Measurements from ENCODE around the gene WDR1.

WDR1 gene

GRCh38 chr4:10111067-10111801 is 5.4 kb downstream of the WDR1 start:
- no peaks in the 10 kb centered on the region for H3K9me3 ChIP-seq (ENCODE audit: control insufficient read depth, insufficient read depth, low read depth, low read length)
- H3K27ac ChIP-seq (ENCODE audit: low read depth, low read length): 0 out of 2 replicates have a peak overlapping the region, but pooled peaks have one; percentile 35
- H3K9ac ChIP-seq (ENCODE audit: low read length): no peak overlapping the region
- no peak overlapping the region for H3K4me3 ChIP-seq (ENCODE audit: low read depth, low read length)
- peaks cover 94% of the 10 kb centered on the region for H3K36me3 ChIP-seq (ENCODE audit: control insufficient read depth, insufficient read depth, low read length)
- H3K27me3 ChIP-seq (ENCODE audit: control insufficient read depth, insufficient read depth, low read length): no peaks in the 10 kb centered on the region
- H3K4me1 ChIP-seq (ENCODE audit: control insufficient read depth, insufficient read depth, low read length): peaks cover 88% of the 10 kb centered on the region

- H3K9ac ChIP-seq (ENCODE audit: low read length): no peak overlapping the region
- H3K9me3 ChIP-seq (ENCODE audit: control insufficient read depth, insufficient read depth, low read depth, low read length): no peaks in the 10 kb centered on the region
- H3K27ac ChIP-seq (ENCODE audit: low read depth, low read length): no peak overlapping the region
- H3K4me3 ChIP-seq (ENCODE audit: low read depth, low read length): no peak overlapping the region
- H3K27me3 ChIP-seq (ENCODE audit: control insufficient read depth, insufficient read depth, low read length): no peaks in the 10 kb centered on the region
- H3K36me3 ChIP-seq (ENCODE audit: control insufficient read depth, insufficient read depth, low read length): peaks cover 92% of the 10 kb centered on the region
- peaks cover 89% of the 10 kb centered on the region for H3K4me1 ChIP-seq (ENCODE audit: control insufficient read depth, insufficient read depth, low read length)
Observed at GRCh38 chr4:10109995-10110670, 6.5 kb downstream of the WDR1 start.

GRCh38 chr4:10108818-10109783 is 7.5 kb downstream of the WDR1 start:
- H3K4me1 ChIP-seq (ENCODE audit: control insufficient read depth, insufficient read depth, low read length): peaks cover 89% of the 10 kb centered on the region

GRCh38 chr4:10108391-10108790 is 8.2 kb downstream of the WDR1 start:
- Histone ChIP-seq H3K4me1 (ENCODE audit: control insufficient read depth, insufficient read depth, low read length) (peaks cover 81% of the 10 kb centered on the region), H3K4me3 (ENCODE audit: low read depth, low read length) (no peak overlapping the region), H3K27ac (ENCODE audit: low read depth, low read length) (no peak overlapping the region), H3K36me3 (ENCODE audit: control insufficient read depth, insufficient read depth, low read length) (peaks cover 89% of the 10 kb centered on the region), H3K9me3 (ENCODE audit: control insufficient read depth, insufficient read depth, low read depth, low read length) (no peaks in the 10 kb centered on the region), H3K27me3 (ENCODE audit: control insufficient read depth, insufficient read depth, low read length) (no peaks in the 10 kb centered on the region), H3K9ac (ENCODE audit: low read length) (no peak overlapping the region)

More at GRCh38 chr4:10108818-10109783, 7.5 kb downstream of the WDR1 start:
- Histone ChIP-seq H3K9me3 (ENCODE audit: control insufficient read depth, insufficient read depth, low read depth, low read length) (no peaks in the 10 kb centered on the region), H3K27ac (ENCODE audit: low read depth, low read length) (no peak overlapping the region), H3K4me3 (ENCODE audit: low read depth, low read length) (no peak overlapping the region), H3K27me3 (ENCODE audit: control insufficient read depth, insufficient read depth, low read length) (no peaks in the 10 kb centered on the region), H3K36me3 (ENCODE audit: control insufficient read depth, insufficient read depth, low read length) (peaks cover 91% of the 10 kb centered on the region), H3K9ac (ENCODE audit: low read length) (no peak overlapping the region)

GRCh38 chr4:10107111-10108091 is 9.2 kb downstream of the WDR1 start:
- Histone ChIP-seq H3K27me3 (ENCODE audit: control insufficient read depth, insufficient read depth, low read length) (no peaks in the 10 kb centered on the region), H3K9me3 (ENCODE audit: control insufficient read depth, insufficient read depth, low read depth, low read length) (no peaks in the 10 kb centered on the region), H3K36me3 (ENCODE audit: control insufficient read depth, insufficient read depth, low read length) (peaks cover 89% of the 10 kb centered on the region), H3K4me1 (ENCODE audit: control insufficient read depth, insufficient read depth, low read length) (peaks cover 75% of the 10 kb centered on the region), H3K9ac (ENCODE audit: low read length) (no peak overlapping the region), H3K4me3 (ENCODE audit: low read depth, low read length) (no peak overlapping the region), H3K27ac (ENCODE audit: low read depth, low read length) (peak overlapping the region; percentile 26; the same call in 1 of the 2 replicates)

- Histone ChIP-seq H3K27me3 (ENCODE audit: control insufficient read depth, insufficient read depth, low read length) (no peaks in the 10 kb centered on the region), H3K4me1 (ENCODE audit: control insufficient read depth, insufficient read depth, low read length) (peaks cover 67% of the 10 kb centered on the region), H3K27ac (ENCODE audit: low read depth, low read length) (0 out of 2 replicates have a peak overlapping the region, but pooled peaks have one; percentile 31), H3K9me3 (ENCODE audit: control insufficient read depth, insufficient read depth, low read depth, low read length) (no peaks in the 10 kb centered on the region), H3K4me3 (ENCODE audit: low read depth, low read length) (no peak overlapping the region), H3K36me3 (ENCODE audit: control insufficient read depth, insufficient read depth, low read length) (peaks cover 89% of the 10 kb centered on the region), H3K9ac (ENCODE audit: low read length) (no peak overlapping the region)
Observed at GRCh38 chr4:10106421-10107039, 10.1 kb downstream of the WDR1 start.

GRCh38 chr4:10105920-10106319 is 10.7 kb downstream of the WDR1 start:
- Histone ChIP-seq H3K4me1 (ENCODE audit: control insufficient read depth, insufficient read depth, low read length) (peaks cover 61% of the 10 kb centered on the region), H3K4me3 (ENCODE audit: low read depth, low read length) (no peak overlapping the region), H3K36me3 (ENCODE audit: control insufficient read depth, insufficient read depth, low read length) (peaks cover 89% of the 10 kb centered on the region), H3K9me3 (ENCODE audit: control insufficient read depth, insufficient read depth, low read depth, low read length) (no peaks in the 10 kb centered on the region), H3K27ac (ENCODE audit: low read depth, low read length) (no peak overlapping the region), H3K27me3 (ENCODE audit: control insufficient read depth, insufficient read depth, low read length) (no peaks in the 10 kb centered on the region), H3K9ac (ENCODE audit: low read length) (no peak overlapping the region)

- Histone ChIP-seq H3K9me3 (ENCODE audit: control insufficient read depth, insufficient read depth, low read depth, low read length) (no peaks in the 10 kb centered on the region), H3K4me1 (ENCODE audit: control insufficient read depth, insufficient read depth, low read length) (peaks cover 60% of the 10 kb centered on the region), H3K27ac (ENCODE audit: low read depth, low read length) (no peak overlapping the region), H3K9ac (ENCODE audit: low read length) (no peak overlapping the region), H3K36me3 (ENCODE audit: control insufficient read depth, insufficient read depth, low read length) (peaks cover 89% of the 10 kb centered on the region), H3K27me3 (ENCODE audit: control insufficient read depth, insufficient read depth, low read length) (no peaks in the 10 kb centered on the region), H3K4me3 (ENCODE audit: low read depth, low read length) (no peak overlapping the region)
Observed at GRCh38 chr4:10105421-10105820, 11.2 kb downstream of the WDR1 start.

GRCh38 chr4:10104991-10105276 is 11.7 kb downstream of the WDR1 start:
- no peaks in the 10 kb centered on the region for H3K9me3 ChIP-seq (ENCODE audit: control insufficient read depth, insufficient read depth, low read depth, low read length)
- H3K4me3 ChIP-seq (ENCODE audit: low read depth, low read length): no peak overlapping the region
- no peak overlapping the region for H3K9ac ChIP-seq (ENCODE audit: low read length)
- no peaks in the 10 kb centered on the region for H3K27me3 ChIP-seq (ENCODE audit: control insufficient read depth, insufficient read depth, low read length)
- peaks cover 55% of the 10 kb centered on the region for H3K4me1 ChIP-seq (ENCODE audit: control insufficient read depth, insufficient read depth, low read length)
- H3K27ac ChIP-seq (ENCODE audit: low read depth, low read length): no peak overlapping the region
- peaks cover 89% of the 10 kb centered on the region for H3K36me3 ChIP-seq (ENCODE audit: control insufficient read depth, insufficient read depth, low read length)

Measured in HUES6 (cell line).